Kidney capillary endothelial cell (primary cell): Measurements from ENCODE around the gene LMO2.
"Not testable (repeated sequence)": the region's sequence is repeated elsewhere in the genome, so short reads cannot be mapped to it uniquely, and the experiment has no call there.

Experiments
- DNase-seq: peaks from one replicate; pipeline ENCODE4 v3.0.0-alpha.2; 2018; ENCODE audit warnings: low spot score

The LMO2 gene

DNA sequence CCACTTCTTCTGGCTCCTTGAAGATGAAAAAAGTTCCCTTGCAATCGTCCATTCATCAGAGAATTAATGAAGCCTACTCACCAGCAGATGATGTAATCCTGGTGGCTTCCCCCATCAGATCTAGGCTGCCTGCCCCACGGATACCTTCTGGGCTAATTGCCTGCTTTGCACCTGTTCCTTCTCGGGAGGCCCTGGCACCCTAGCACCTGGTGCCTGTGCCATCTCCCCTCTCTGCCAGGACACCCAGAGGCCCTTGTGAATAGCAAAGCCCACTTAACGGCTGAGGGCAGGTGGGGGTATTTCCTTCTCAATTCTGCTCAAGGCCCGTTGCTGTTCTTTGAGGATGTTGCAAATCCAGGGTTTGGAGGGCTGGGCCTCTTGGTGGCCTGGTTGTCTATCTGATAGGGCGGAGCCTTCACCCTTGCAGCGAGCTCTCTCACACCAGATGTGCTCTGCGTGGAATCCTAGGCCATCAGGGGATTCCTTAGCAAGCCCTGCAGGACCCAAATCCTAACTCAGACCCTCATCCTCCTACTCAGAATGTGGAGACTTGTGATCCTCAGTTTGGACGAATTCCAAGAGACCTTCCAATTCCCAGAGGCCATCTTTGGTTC, at the start of gene LMO2:
LMO2 (minus strand) TSS at position 363 of the 614 bp plus-strand sequence. CDS start 22,360 bp downstream, outside the sequence.
- DNase-seq: no peak

- DNase-seq: no peak
Observed at GRCh38 chr11:33940538-33940815, 48.6 kb upstream of the LMO2 start.

DNA sequence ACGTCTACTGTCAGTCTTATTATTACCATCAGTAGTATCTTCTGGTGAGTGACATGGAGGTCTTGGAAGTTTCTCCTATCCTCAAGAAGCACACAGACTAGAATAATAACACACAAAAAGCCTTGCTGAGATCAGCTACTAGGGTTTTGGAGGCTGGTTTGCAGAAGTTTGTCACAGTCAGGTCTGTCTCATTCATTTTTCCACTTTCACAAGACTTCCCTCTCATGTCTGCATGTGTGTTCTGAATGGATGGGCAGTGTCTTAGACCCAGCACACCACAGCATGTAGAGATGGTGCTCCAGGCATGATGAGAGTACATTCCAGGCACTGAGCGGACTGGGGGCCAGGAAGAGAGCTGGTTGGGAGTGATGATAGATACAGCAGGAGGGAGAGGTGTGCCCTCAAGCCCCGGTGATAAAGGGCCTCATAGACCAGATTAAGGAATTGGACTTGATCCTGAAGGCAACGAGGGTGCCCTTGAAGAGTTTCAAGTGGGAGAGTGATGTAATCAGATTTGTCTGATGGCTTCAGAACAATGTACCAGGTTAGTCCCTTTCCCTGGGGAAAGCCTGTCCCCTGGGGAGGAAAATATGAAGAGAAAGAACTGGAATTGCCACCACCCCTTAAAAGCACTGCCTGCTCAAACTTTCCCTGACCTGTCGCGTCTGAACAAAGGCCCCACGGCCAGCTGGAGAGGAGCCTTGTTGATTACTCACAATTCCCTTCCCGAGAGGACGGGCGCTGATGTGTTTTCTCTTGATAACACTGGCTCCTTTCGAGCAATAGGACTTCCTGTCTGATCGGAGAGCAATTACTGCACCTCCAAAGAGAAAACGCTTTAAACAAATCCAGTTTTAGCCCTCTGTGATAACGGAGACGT, 45.1 kb upstream of the LMO2 start:
- DNase-seq: peak; percentile 91

- no peak for DNase-seq
Observed at GRCh38 chr11:33935461-33936456, 43.9 kb upstream of the LMO2 start.

DNA sequence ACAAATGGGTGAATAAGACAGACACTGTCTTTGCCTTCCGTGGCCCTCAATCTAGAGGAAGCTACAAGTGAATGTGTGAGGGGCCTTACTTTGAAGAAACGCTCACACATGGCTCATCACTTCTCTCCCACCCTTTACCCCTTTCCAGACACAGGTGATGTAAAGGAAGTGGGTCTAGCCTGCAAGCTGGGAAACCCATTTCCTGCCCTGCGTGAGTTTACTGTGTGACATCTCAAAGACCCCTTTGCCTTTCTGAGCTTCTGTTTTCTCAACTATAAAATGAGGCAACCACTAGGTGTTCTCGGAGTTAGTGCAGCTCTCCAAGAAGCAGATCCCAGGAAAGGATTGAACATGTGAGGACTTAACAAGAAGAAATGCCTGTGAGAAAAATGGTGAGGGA, 43.1 kb upstream of the LMO2 start:
- DNase-seq: no peak

GRCh38 chr11:33934450-33934849, 42.6 kb upstream of the LMO2 start:
- DNase-seq: no peak

- DNase-seq: no peak
Observed at GRCh38 chr11:33933602-33934001, 41.7 kb upstream of the LMO2 start.

GRCh38 chr11:33932721-33933120, 40.8 kb upstream of the LMO2 start:
- no peak for DNase-seq

DNA sequence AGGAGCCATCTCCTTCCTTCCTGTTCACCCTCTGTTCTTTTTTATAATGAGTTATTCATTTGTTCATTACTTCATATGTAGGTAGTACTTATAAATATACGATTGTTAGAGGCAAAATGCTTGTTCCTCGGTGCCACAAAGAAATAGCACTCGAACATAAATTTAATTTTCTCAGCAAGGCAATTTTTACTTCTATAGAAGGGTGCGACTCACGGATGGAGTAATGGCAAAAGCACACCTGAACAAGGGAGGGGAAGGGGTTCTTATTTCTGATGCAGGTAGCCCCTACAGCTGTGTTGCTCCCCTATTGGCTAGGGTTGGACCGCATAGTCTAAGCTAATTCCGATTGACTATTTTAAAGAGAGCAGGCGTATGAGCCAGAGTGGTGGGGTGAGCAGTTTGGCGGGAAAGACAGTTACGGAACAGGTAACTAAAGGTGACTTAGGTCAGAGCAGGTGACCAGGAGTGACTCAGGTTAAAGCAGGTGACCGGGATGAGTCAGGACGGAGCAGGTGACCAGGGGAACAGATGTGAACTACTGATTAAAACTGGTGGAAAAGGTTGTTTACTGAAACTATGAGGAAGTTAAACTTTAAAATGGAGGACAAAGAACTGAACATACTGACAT, 40.0 kb upstream of the LMO2 start:
- DNase-seq: not testable (repeated sequence)

- no peak for DNase-seq
Observed at GRCh38 chr11:33931067-33931466, 39.2 kb upstream of the LMO2 start.

DNA sequence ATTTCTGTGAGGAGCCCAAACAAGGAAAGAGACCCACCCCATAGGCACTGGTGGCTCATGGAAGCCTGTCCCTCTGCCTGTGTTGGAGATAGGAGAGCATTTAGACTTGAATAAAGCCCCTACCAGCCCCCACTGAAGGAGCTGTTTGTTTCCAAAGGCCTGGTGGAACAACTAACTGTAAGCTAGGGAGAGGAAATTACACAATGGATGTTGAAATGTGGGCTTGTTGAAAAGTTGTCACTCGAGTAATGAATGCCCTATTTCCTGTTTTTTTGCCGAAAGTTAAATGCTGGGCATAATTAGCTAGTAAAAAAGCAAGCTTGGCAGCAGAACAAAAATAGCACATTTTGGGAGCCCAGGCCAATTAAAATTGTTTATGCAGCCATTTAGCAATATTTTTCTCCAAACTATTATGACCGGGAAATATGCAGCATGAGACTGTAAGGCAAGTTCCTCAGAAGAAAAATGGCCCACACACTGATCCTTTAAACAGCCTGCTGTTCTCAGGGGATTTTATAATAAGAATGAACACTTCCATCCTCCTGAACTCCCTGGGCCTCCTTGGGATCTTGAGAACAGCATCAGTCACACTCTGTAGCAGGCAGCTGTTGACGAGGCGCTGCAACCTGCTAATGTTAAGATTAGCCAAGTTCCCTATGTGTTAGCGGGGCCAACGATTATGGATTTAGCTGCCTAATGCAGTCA, 38.6 kb upstream of the LMO2 start:
- peak; percentile 51 for DNase-seq

- no peak for DNase-seq
Observed at GRCh38 chr11:33928564-33928963, 36.7 kb upstream of the LMO2 start.

GRCh38 chr11:33926671-33927552, 35.0 kb upstream of the LMO2 start:
- no peak for DNase-seq

GRCh38 chr11:33924341-33924740, 32.5 kb upstream of the LMO2 start:
- no peak for DNase-seq

GRCh38 chr11:33923626-33924025, 31.8 kb upstream of the LMO2 start:
- DNase-seq: no peak

DNA sequence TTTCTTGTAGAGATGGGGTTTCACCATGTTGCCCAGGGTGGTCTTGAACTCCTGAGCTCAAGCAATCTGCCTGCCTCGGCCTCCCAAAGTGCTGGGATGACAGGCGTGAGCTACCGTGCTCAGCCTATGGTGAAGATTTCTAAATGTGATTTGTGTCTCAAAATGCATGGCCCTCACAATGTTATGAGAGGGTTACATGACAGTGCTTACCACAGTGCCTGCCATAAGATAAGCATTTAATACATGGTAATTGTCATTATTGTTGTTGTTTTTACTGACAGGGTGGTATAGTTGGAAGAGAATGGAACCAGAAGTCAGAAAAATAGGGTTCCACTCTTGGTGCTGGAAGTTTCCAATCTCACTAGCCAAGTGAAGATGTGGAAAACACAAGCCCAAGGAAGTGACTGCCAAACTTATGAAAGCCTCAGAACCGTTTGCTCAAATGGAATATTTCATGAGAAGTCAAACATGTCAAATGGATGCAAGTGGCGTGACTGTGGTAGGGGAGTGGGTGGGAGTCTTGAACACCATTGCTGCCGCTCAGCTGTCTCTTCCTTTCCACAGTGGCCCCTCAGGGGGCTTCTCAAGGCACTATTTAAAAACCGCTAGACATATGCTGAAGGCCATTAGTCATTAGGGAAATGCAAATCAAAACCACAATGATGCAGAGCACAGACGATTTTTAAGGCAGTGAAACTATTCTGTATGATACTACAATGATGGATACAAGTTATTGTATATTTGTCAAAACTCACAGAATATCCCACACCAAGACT, 29.1 kb upstream of the LMO2 start:
- no peak for DNase-seq

DNA sequence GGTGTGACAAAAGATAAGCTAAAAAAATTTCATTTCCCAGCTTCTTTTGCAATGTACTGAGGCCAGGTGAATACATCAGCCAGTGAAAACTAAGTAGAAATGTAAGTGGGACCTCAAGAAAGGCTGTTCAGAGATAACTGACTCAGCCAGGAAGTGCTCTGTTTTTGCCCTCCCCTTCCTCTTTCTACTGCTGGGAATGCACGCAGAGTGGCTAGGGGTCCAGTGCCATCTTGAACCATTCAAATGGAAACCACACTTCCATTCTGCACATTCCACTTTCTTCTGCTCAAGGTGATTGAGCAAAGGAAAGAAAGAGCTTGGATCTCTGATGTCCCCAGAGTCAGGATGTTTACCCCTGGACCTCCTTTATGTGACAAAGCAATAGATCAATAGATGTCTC, 27.8 kb upstream of the LMO2 start:
- no peak for DNase-seq

- DNase-seq: not testable (repeated sequence)
Observed at GRCh38 chr11:33917402-33917801, 25.5 kb upstream of the LMO2 start.

DNA sequence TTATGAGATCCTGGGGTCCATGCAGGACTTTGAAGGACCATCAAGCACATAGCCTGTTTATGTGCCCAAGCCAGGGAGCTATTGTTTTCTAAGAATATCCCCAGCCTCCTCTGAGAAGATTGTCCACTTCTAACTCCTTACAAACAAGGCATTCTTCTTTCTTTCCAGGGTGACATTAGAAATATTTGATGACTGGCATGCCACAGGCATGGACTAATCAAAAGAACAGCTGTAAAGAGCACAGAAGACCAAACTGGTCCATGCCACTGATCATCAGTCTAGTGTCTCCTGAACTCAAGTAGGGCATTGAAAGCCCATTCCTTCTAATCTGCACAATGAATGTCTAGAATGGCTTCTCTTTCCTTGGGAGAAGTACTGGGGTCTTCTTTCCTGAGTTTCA, 24.9 kb upstream of the LMO2 start:
- no peak for DNase-seq

- DNase-seq: no peak
Observed at GRCh38 chr11:33915526-33915925, 23.6 kb upstream of the LMO2 start.
